GM12878 (cell line): ENCODE data around the gene ASPDH. TPM values are rescaled to one million over a fixed set of nuclear protein-coding genes. Genes with fewer than 3 reads are reported as not detected.

Source experiments
- ATAC-seq: fragments of 200-7000 bp; cut with Tn5 transposase; 3 replicates; pipeline ENCODE4 v1.9.1; 2020; ENCODE audit warnings: mild to moderate bottlenecking, moderate library complexity
- BruUV-seq: library from RNA; stranded (reverse); fragments of 400-500 nt; replicated peaks from 2 replicates; lab custom pipeline; 2021; lab: Mats Ljungman, UMichigan
- CTCF ChIA-PET: fragments of 300-600 bp; sonication (Branson Sonifier 250); formaldehyde crosslinking; extraction: SDS; loops from one replicate; lab custom pipeline; 2021; ENCODE audit warnings: inconsistent platforms; lab: Yijun Ruan, JAX
- POLR2A ChIA-PET: fragments of 350-600 bp; formaldehyde crosslinking; extraction: SDS; loops from one replicate; lab custom pipeline; 2021; ENCODE audit warnings: inconsistent platforms; lab: Charles Lee
- RAD21 ChIA-PET: fragments of 300-600 bp; sonication (Branson Sonifier 250); formaldehyde crosslinking; loops from one replicate; lab custom pipeline; 2023; ENCODE audit warnings: antibody characterized with exemption; ENCODE audit not compliant: unreplicated experiment; lab: Charles Lee
- SMC1A ChIA-PET: fragments of 300-600 bp; sonication (Branson Sonifier 250); formaldehyde crosslinking; loops from one replicate; lab custom pipeline; 2023; ENCODE audit not compliant: unreplicated experiment, uncharacterized antibody; lab: Charles Lee
- DNase-seq: peaks from one replicate; pipeline ENCODE4 v3.0.0-alpha.2; 2011; ENCODE audit warnings: low read depth, low spot score
- FAIRE-seq: peaks from 3 replicates; lab custom pipeline; 2011; peaks lifted over from hg19 to GRCh38; lab: Jason Lieb, UNC
- H2AFZ ChIP-seq: 2 replicates; pipeline ENCODE4 v1.6.0; 2011; ENCODE audit warnings: low read depth, low read length, control low read depth; ENCODE audit not compliant: control insufficient read depth
- H3K27ac ChIP-seq: 2 replicates; pipeline ENCODE4 v1.5.1; 2011; ENCODE audit warnings: control low read depth; ENCODE audit not compliant: control insufficient read depth, insufficient read depth
- H3K27me3 ChIP-seq, 2 experiments: replicated peaks in 1 of 2; 2 replicates each; pipeline versions ENCODE4 v1.6.0 to v1.6.1; 2011; ENCODE audit warnings: low read length in 1 of 2; ENCODE audit not compliant: control insufficient read depth in 2 of 2, insufficient read depth in 2 of 2
- H3K36me3 ChIP-seq, 2 experiments: 2 replicates each; pipeline ENCODE4 v1.5.1; 2011; ENCODE audit warnings: low read length in 1 of 2; ENCODE audit not compliant: control insufficient read depth in 2 of 2, insufficient read depth in 2 of 2
- H3K4me1 ChIP-seq: 2 replicates; pipeline ENCODE4 v1.6.1; 2011; ENCODE audit warnings: mild to moderate bottlenecking, low read length, moderate library complexity, mixed read lengths; ENCODE audit not compliant: control insufficient read depth, insufficient read depth
- H3K4me2 ChIP-seq: 2 replicates; pipeline ENCODE4 v1.6.0; 2011; ENCODE audit warnings: control low read depth; ENCODE audit not compliant: control insufficient read depth, insufficient read depth
- H3K4me3 ChIP-seq: fragments of 200-600 bp; sonication (generic); 2 replicates; pipeline ENCODE4 v1.5.1; 2016
- H3K79me2 ChIP-seq: 2 replicates; pipeline ENCODE4 v1.6.0; 2011; ENCODE audit warnings: low read length; ENCODE audit not compliant: control insufficient read depth, insufficient read depth
- H3K9ac ChIP-seq: 2 replicates; pipeline ENCODE4 v1.8.0; 2011; ENCODE audit warnings: low read length, control low read depth, mixed read lengths; ENCODE audit not compliant: control insufficient read depth, insufficient read depth
- H3K9me3 ChIP-seq: replicated peaks from 3 replicates; pipeline ENCODE4 v1.5.1; 2011; ENCODE audit warnings: mild to moderate bottlenecking, low read length; ENCODE audit not compliant: control insufficient read depth, insufficient read depth
- H4K20me1 ChIP-seq: 2 replicates; pipeline ENCODE4 v1.6.0; 2011; ENCODE audit not compliant: control insufficient read depth, insufficient read depth
- BHLHE40 ChIP-seq, 2 experiments: fragments of 450-650 bp in 1 of 2; IDR thresholded peaks; 2 replicates each; pipeline ENCODE4 v1.6.1; 2011 to 2017; ENCODE audit warnings: low read depth in 2 of 2, borderline replicate concordance in 1 of 2, improper control_type of control experiment in 1 of 2, low read length in 1 of 2, mild to moderate bottlenecking in 1 of 2
- CREB1 ChIP-seq: IDR thresholded peaks from 2 replicates; pipeline ENCODE4 v1.6.1; 2012; ENCODE audit warnings: low read depth, mild to moderate bottlenecking, inconsistent platforms
- NR2F1 ChIP-seq: fragments of 450-650 bp; conservative IDR thresholded peaks from 2 replicates; pipeline ENCODE4 v1.6.1; 2017; ENCODE audit warnings: mild to moderate bottlenecking
- POU2F2 ChIP-seq: IDR thresholded peaks from 3 replicates; pipeline ENCODE4 v1.6.1; 2011; ENCODE audit warnings: low read depth, mild to moderate bottlenecking, low read length, borderline replicate concordance
- PRDM15 ChIP-seq: fragments of 450-650 bp; formaldehyde crosslinking; IDR thresholded peaks from 2 replicates; pipeline ENCODE4 v1.4.0; 2020; ENCODE audit warnings: mild to moderate bottlenecking, moderate library complexity
- RAD51 ChIP-seq: fragments of 450-650 bp; IDR thresholded peaks from 2 replicates; pipeline ENCODE4 v1.6.1; 2016; ENCODE audit warnings: moderate library complexity, mild to moderate bottlenecking, inconsistent platforms
- SIN3A ChIP-seq: IDR thresholded peaks from 2 replicates; pipeline ENCODE4 v1.6.1; 2012; ENCODE audit warnings: low read depth, low read length, improper control_type of control experiment
- WGBS: methylation state at CpG from one replicate; pipeline ENCODE4 v1.1.6; 2016; ENCODE audit warnings: low lambda C conversion rate; ENCODE audit not compliant: insufficient replicate concordance, insufficient coverage; ENCODE audit errors: missing lambda C conversion rate; 5-methylcytosine and 5-hydroxymethylcytosine counted together
- in situ Hi-C: fragments of 300-500 bp; cut with MboI; formaldehyde crosslinking; loops from 9 replicates; pipeline ENCODE4 v1.14.3; 2018; ENCODE audit warnings: mixed read lengths
- intact Hi-C: fragments of 100-400 bp; cut with micrococcal nuclease; formaldehyde crosslinking; loops from one replicate; pipeline ENCODE4 v1.14.2; 2022; ENCODE audit not compliant: unreplicated experiment
- polyA plus RNA-seq, 11 experiments: library from polyadenylated mRNA; depleted of rRNA in 4 of 11; unstranded in 6 of 11; stranded (reverse) in 5 of 11; fragments of >200 nt; fragmentation: Nextera tagmentation in 4 of 11; fragmentation: Illumina TruSeq in 1 of 11; extraction: Ambion mirVana in 4 of 11; extraction: Trizol in 1 of 11; gene quantifications; 1 replicate in 1 of 11; 2 replicates in 10 of 11; pipeline versions ENCODE4 v1.2.1 to v1.2.3, GENCODE V29; 2011 to 2016; ENCODE audit warnings: inconsistent platforms in 2 of 11, missing spikeins in 2 of 11, low read depth in 1 of 11
- total RNA-seq, 4 experiments: library from RNA; depleted of rRNA in 3 of 4; stranded (reverse); fragments of >200 nt in 3 of 4; fragmentation: Illumina TruSeq in 1 of 4; extraction: Trizol in 1 of 4; gene quantifications; 2 replicates each; pipeline versions ENCODE4 v1.2.1 to v1.2.3, GENCODE V29; 2013 to 2021

Gene ASPDH
- total and polyA plus RNA-seq, 10 of the 15 experiments (the other 5 are each of a cell fraction or from before 2014, with no cell fraction given), result not detected

- H3K4me2 ChIP-seq, result no peak overlapping the region
- FAIRE-seq (no peak), ATAC-seq (no peak), DNase-seq (no peak)
- in situ Hi-C loops (no loop called here), intact Hi-C loops (no loop called here)
- SMC1A ChIA-PET, result no interaction called here
- CTCF ChIA-PET, result no interaction called here
- no TSS peak for BruUV-seq
- POLR2A ChIA-PET, result no interaction called here
- RAD21 ChIA-PET, result no interaction called here
- H3K27ac ChIP-seq, result no peak overlapping the region
- H3K27me3 ChIP-seq, result no peaks in the 10 kb centered on the region
- no peaks in the 10 kb centered on the region for H3K4me1 ChIP-seq
- no peaks in the 10 kb centered on the region for H3K9me3 ChIP-seq
- no peak overlapping the region for H2AFZ ChIP-seq
- WGBS, result 64% methylated on average over 24 of the region's 25 CpGs
- H3K4me3 ChIP-seq, result no peak overlapping the region
- TF ChIP-seq POU2F2 (no peak), SIN3A (no peak), RAD51 (no peak)
- no peaks in the 10 kb centered on the region for H4K20me1 ChIP-seq
- H3K9ac ChIP-seq, result no peak overlapping the region
- H3K36me3 ChIP-seq, result no peaks in the 10 kb centered on the region
- H3K79me2 ChIP-seq, result no peaks in the 10 kb centered on the region
These were observed 11.9 kb downstream of the ASPDH start for GRCh38 chr19:50501568-50502475.

GRCh38 chr19:50501186-50501567 is 12.5 kb downstream of the ASPDH start:
- ChIA-PET RAD21 (no interaction called here), POLR2A (no interaction called here), CTCF (no interaction called here), SMC1A (no interaction called here)
- Histone ChIP-seq H2AFZ (no peak overlapping the region), H3K9ac (no peak overlapping the region), H3K27ac (no peak overlapping the region), H3K36me3 (no peaks in the 10 kb centered on the region), H3K27me3 (no peaks in the 10 kb centered on the region), H4K20me1 (no peaks in the 10 kb centered on the region), H3K4me1 (no peaks in the 10 kb centered on the region), H3K79me2 (no peaks in the 10 kb centered on the region), H3K9me3 (no peaks in the 10 kb centered on the region), H3K4me3 (no peak overlapping the region), H3K4me2 (no peak overlapping the region)
- no peak for DNase-seq
- intact Hi-C loops (no loop called here), in situ Hi-C loops (no loop called here)
- ATAC-seq, result no peak; the same call in 1 of the 3 replicates
- BruUV-seq, result no TSS peak
- 40% methylated on average over 12 of the region's 12 CpGs for WGBS
- TF ChIP-seq BHLHE40 (IDR thresholded peaks at IDR 0.05; ENCODE audit: borderline replicate concordance in 1 of 2, low read depth in 2 of 2, low read length in 1 of 2) (no peak), PRDM15 (CRISPR knock-in tag) (no peak), NR2F1 (0 out of 2 replicates have a peak, but pooled peaks have one; percentile 22), CREB1 (no peak)
- FAIRE-seq, result no peak
